Measurements from ENCODE around the gene WRAP73.
"Not testable (repeated sequence)": the region's sequence is repeated elsewhere in the genome, so short reads cannot be mapped to it uniquely, and the experiment has no call there.

WRAP73 gene

DNA sequence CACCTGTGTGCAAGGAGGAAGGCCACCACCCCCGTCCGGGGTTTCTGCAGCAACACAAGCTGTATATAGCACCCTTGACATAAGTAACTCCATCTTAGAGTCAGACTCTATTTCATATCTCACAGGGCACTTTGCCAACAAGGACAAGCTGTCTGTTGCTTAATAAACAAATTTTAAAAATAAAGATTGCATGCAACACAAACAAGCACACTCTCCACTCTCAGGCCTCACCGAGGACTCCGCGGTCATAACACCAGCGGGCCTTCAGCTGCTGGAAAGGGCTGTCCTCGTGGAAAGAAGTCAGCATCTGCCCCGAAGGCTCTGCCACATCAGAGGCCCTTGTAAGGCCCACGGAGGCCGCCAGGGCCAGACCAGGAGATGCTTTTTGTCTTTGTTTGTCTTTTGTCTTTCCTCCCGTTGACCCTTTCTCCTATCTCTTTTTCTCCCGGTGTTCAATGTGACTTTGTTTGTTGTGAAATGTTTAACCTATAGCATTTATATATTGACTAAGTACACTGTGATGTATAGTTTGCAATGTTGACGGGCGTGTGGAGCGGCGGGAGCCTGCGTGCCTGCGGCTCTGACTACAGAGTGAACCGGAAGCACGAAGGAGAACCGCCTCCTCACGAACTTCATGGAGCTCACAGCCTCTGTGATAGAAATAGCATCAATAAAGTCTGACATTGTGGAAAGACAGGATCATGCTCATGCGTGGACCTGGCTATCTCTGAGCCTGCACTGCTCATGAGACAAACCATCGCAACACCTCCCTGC lies 62.7 kb downstream of the WRAP73 start:
- no peak for DNase-seq (ENCODE audit: low read depth)
- TF ChIP-seq, protein P1, sequence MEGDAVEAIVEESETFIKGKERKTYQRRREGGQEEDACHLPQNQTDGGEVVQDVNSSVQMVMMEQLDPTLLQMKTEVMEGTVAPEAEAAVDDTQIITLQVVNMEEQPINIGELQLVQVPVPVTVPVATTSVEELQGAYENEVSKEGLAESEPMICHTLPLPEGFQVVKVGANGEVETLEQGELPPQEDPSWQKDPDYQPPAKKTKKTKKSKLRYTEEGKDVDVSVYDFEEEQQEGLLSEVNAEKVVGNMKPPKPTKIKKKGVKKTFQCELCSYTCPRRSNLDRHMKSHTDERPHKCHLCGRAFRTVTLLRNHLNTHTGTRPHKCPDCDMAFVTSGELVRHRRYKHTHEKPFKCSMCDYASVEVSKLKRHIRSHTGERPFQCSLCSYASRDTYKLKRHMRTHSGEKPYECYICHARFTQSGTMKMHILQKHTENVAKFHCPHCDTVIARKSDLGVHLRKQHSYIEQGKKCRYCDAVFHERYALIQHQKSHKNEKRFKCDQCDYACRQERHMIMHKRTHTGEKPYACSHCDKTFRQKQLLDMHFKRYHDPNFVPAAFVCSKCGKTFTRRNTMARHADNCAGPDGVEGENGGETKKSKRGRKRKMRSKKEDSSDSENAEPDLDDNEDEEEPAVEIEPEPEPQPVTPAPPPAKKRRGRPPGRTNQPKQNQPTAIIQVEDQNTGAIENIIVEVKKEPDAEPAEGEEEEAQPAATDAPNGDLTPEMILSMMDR (conservative IDR thresholded peaks at IDR 0.05; ENCODE audit: low read depth, low read length) = no peak
- H3K4me3 ChIP-seq (ENCODE audit: low read length) = no peak overlapping the region

GRCh38 chr1:3585940-3586568 lies 63.8 kb downstream of the WRAP73 start:
- TF ChIP-seq, protein P1 (conservative IDR thresholded peaks at IDR 0.05; ENCODE audit: low read depth, low read length) = no peak
- no peak overlapping the region for H3K4me3 ChIP-seq (ENCODE audit: low read length)
- no peak for DNase-seq (ENCODE audit: low read depth)

- DNase-seq (ENCODE audit: low read depth); H3K4me3 ChIP-seq (ENCODE audit: low read length): not testable (repeated sequence)
Observed at GRCh38 chr1:3585353-3585868, 64.5 kb downstream of the WRAP73 start.

DNA sequence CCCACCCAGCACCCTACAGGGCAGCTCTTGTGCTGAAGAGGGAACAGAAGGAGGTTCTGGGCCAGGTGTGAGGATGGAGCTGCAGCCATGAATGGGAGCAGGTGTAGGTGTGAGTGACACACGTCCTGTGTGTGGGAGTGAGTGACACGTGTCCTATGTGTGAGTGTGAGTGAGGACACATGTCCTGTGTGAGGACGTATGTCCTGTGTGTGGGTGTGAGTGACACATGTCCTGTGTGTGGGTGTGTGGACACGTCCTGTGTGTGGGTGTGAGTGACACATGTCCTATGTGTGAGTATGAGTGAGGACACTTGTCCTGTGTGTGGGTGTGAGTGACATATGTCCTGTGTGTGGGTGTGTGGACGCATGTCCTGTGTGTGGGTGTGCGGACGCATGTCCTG lies 65.0 kb downstream of the WRAP73 start:
- DNase-seq (ENCODE audit: low read depth) = no peak
- TF ChIP-seq, protein P1 (conservative IDR thresholded peaks at IDR 0.05; ENCODE audit: low read depth, low read length) = no peak
- H3K4me3 ChIP-seq (ENCODE audit: low read length) = no peak overlapping the region

GRCh38 chr1:3583751-3584150 lies 66.2 kb downstream of the WRAP73 start:
- DNase-seq (ENCODE audit: low read depth); H3K4me3 ChIP-seq (ENCODE audit: low read length): not testable (repeated sequence)

DNA sequence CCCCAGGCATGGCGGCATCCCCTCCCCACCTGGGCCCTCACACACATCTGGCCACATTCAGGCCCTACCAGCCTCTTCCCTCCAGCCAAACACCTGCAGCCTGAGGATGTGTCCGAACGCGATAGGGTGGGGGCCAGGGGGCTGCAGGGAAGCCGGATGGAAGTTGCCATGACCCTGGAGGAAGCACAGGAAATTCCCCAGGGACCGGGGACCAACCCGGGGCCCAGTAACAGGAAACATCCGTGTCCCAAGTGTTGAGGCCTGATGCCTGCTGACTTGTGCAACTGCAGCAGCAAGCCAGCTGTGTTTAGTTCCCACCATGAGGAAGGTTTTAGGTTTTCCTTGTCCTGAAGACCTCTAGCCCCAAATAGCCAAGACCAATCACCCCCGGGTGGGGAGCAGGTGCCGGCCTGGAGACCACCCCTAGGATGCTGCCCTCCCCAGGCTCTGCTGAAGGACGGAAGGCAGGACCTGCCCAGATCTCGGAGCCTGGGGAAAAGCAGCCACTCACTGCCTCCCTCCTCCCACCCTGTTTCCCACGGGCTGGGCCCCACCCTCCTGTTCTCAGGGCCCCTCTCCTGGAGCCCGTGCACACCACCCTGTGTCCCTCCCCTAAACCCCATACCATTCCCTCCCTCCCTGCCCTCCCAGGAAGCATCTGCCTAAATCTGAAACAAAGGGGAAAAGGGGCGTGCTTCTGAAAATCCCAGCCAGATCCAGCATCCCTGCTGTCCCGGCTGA lies 68.4 kb downstream of the WRAP73 start:
- TF ChIP-seq, protein P1 (conservative IDR thresholded peaks at IDR 0.05; ENCODE audit: low read depth, low read length) = no peak
- no peak overlapping the region for H3K4me3 ChIP-seq (ENCODE audit: low read length)
- no peak for DNase-seq (ENCODE audit: low read depth)

Measured in retinal pigment epithelial cell (primary cell).